Heart left ventricle (tissue), 13 donors: ENCODE data around the gene GADD45GIP1.

ENCODE experiments used
- POLR2A ChIP-seq, 2 donors: fragments of 450-650 bp; IDR thresholded peaks; one replicate each; pipeline ENCODE4 v1.6.1; 2017; ENCODE audit warnings: antibody characterized with exemption in 2 of 2, mild to moderate bottlenecking in 2 of 2, moderate library complexity in 2 of 2
- TF ChIP-seq, protein P1 (sequence below), 12 donors: fragments of 200-600 bp; sonication (generic) in 4 of 12; IDR thresholded peaks; one replicate each; pipeline versions ENCODE4 v1.5.0 to v1.8.0; 2018 to 2022; ENCODE audit warnings: antibody characterized with exemption in 12 of 12, mild to moderate bottlenecking in 5 of 12
- donor health status: ischemic (EF 13 %, LVEDD 7.1; RV severe dilation, severe dysfunction).
- donor health status: DM: no; HTN: yes; CAD: no.
- donor health status: DM: no; HTN: no; CAD: no.
- donor health status: ischemic (EF 25% LVEDD 6.9; RV normal size, moderate dysfunction).
- donor health status: ischemic (EF 25% LVEDD 5.7; RV mildly dilated, moderate dysfunction).
- donor health status: ischemic (EF 35%, LVEDD 5.7; RV mildly dilated, moderate dysfunction).
- donor health status: nonischemic (EF 11% LVEDD 7.7; RV severe dilation, severe dysfunction).
- donor health status: DM: yes; HTN: yes; CAD: no.
- donor health status: PGD.
- donor health status: ischemic (EF 29% LVEDD 5.4; RV normal size, mild dysfunction).
- donor health status: nonischemic (EF 23%, LVEDD 6.1; RV moderate dilation, normal function).

DNA sequence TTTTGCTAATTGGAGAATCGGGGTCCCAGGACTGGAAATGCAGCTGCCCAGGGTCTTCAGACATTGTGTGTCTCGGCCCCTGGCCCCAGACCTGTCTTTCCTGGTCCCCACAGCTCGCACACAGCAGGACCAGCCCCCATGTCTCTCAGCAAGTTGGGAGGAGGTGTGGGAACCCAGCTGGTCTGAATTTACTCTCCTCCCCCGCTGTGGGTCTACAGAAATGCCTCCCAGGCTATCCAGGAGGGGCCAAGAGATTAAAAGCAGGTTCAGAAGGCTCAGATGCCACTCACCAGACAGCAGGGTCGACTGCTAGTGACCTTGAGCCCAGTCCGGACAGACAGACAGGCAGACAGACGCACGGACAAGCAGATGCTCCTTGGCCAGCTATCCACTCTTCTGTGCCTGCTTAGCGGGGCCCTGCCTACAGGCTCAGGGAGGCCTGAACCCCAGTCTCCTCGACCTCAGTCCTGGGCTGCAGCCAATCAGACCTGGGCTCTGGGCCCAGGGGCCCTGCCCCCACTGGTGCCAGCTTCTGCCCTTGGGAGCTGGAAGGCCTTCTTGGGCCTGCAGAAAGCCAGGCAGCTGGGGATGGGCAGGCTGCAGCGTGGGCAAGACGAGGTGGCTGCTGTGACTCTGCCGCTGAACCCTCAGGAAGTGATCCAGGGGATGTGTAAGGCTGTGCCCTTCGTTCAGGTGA lies 12.4 kb upstream of the GADD45GIP1 start, which contains the start of gene DAND5:
- TF ChIP-seq, protein P1, sequence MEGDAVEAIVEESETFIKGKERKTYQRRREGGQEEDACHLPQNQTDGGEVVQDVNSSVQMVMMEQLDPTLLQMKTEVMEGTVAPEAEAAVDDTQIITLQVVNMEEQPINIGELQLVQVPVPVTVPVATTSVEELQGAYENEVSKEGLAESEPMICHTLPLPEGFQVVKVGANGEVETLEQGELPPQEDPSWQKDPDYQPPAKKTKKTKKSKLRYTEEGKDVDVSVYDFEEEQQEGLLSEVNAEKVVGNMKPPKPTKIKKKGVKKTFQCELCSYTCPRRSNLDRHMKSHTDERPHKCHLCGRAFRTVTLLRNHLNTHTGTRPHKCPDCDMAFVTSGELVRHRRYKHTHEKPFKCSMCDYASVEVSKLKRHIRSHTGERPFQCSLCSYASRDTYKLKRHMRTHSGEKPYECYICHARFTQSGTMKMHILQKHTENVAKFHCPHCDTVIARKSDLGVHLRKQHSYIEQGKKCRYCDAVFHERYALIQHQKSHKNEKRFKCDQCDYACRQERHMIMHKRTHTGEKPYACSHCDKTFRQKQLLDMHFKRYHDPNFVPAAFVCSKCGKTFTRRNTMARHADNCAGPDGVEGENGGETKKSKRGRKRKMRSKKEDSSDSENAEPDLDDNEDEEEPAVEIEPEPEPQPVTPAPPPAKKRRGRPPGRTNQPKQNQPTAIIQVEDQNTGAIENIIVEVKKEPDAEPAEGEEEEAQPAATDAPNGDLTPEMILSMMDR (IDR thresholded peaks at IDR 0.05): no peak
- TF ChIP-seq POLR2A (IDR thresholded peaks at IDR 0.05): no peak
